Measurements from ENCODE around the gene CTXND1.

The CTXND1 gene

GRCh38 chr15:80210611-80211573 is 41.1 kb downstream of the CTXND1 start:
- DNase-seq (ENCODE audit: low read depth in 3 of 3, low spot score in 1 of 3) = no peak

DNA sequence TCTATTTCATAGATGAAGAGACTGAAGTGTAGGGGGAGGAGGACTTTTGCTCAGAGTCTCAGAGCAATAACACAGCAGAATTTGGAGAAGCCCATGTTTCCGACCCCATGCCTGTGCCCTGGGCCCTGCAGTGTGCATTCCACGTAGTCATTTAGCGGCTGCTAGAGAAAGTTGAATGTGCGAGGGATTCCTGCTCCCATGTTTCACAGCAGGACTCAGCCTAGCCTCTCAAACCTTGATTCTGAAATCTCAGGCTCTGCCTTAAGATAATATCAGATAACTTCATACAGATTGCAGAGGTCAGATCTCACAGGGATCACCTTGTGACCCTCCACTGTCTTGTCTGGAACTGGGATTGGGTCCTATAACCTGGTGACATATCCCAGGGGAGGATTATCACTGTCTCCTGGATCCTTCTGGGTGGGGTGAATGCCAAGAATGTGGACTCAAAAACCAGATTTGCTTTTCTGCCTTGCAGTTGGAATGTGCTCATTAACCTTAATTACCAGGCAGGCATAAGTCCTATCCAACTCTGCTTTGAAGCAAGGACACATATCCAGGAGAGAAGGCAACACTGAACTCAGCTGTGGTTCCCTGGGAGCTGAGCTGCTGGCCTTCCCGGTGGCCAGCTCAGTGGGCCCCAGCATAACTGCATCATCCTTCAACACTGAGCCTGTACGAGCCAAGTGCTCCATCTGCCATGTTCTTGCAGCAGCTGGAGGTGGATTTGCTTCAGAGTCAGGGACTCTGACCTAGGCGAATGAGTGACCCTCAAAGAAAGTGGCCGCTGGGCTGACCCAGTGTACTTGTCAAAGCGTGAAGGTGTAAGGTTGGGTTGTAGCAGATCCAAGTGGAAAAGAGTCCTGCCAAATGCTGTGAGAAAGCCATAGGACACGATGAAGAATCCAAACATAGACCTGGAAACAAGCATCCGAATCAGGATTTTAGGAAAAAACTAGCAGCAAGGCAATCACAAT is 43.0 kb downstream of the CTXND1 start:
- no peak for DNase-seq (ENCODE audit: low read depth in 3 of 3, low spot score in 1 of 3)

DNA sequence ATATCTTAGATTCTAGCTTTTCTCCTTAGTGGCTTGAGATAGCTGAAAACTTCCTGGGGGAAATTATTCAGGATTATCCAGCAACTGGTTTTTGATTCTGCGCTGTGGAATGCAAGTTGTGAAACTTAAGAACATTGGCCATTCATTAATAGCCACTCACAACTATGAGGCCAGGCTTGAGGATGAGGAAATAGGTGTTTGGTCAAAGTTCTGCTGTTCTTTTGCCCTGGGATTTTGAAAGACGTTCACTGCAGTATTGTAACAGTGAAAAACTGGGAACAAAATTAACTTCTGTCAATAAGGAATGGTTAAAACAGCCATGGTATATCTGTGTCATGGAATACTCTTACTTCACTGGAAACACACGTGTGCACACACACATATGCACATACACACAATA is 44.1 kb downstream of the CTXND1 start:
- DNase-seq (ENCODE audit: low read depth in 3 of 3, low spot score in 1 of 3) = no peak

DNA sequence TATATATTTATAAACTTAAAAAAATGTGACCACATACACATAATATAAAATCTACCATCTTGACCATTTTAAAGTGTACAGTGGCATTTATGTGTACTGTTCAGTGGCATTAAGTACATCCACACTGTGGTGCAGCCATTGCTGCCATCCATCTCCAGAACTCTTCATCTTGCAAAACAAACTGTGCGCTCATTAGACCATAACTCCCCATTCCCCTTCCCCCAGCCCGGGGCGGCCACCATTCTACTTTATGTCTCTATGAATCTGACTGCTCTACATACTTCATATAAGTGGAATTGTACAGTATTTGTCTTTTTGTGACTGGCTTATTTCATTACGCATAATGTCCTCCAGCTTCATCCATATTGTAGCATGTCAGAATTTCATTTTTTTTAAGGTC is 47.8 kb downstream of the CTXND1 start:
- no peak for DNase-seq (ENCODE audit: low read depth in 3 of 3, low spot score in 1 of 3)

DNA sequence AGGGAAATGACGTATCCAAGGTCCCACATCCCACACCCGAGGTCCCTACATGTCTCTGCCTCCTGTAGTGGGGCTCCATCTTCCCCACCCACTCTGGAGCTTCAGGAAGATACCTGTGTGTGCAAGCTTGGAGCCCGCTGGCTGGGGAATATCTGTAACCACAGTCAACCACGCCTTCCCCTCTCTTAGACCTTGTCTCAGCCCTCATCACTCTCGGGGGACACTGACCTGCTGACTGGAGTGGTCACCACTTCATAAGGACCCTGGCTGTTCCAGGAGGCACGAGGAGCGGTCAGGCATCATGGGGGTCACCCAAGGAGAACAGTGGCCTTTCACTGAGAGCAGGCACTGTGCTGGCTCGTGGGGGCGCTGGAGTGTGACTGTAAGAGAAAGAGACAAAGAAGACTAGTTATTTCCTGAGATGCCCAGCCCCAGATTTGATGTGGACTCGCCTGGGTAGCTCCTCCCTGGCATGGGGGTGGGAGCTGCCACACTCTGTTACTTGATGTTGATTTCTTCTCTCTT is 48.6 kb downstream of the CTXND1 start:
- DNase-seq (ENCODE audit: low read depth in 3 of 3, low spot score in 1 of 3) = no peak

- DNase-seq (ENCODE audit: low read depth in 3 of 3, low spot score in 1 of 3) = no peak
Measured at GRCh38 chr15:80202641-80203360, 49.2 kb downstream of the CTXND1 start.

GRCh38 chr15:80202016-80202315 is 50.0 kb downstream of the CTXND1 start:
- DNase-seq (ENCODE audit: low read depth in 3 of 3, low spot score in 1 of 3) = no peak

GRCh38 chr15:80201256-80202015 is 50.6 kb downstream of the CTXND1 start:
- DNase-seq (ENCODE audit: low read depth in 3 of 3, low spot score in 1 of 3) = no peak

GRCh38 chr15:80199869-80200268 is 52.1 kb downstream of the CTXND1 start:
- no peak for DNase-seq (ENCODE audit: low read depth in 3 of 3, low spot score in 1 of 3)

- DNase-seq (ENCODE audit: low read depth in 3 of 3, low spot score in 1 of 3) = no peak
Measured at GRCh38 chr15:80199366-80199765, 52.6 kb downstream of the CTXND1 start.

- DNase-seq (ENCODE audit: low read depth in 3 of 3, low spot score in 1 of 3) = no peak
Measured at GRCh38 chr15:80194914-80195313, 57.1 kb downstream of the CTXND1 start.

DNA sequence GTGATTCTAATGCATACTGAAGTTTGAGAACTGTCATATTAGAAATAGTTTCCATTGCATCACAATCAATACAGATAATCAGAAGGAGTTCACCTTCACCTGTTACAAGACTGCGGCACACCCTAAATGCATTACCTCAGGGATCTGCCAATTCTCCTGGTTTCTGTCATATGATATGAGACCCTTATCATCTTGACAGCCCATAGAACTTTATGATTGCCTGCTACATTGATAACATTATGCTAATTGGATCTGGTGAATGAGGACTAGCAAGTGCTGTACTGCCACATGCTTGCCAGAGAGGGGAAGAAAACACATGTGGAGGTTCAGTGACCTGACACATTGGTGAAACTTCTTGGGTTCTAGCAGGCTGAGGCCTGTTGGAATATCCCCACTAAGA is 57.8 kb downstream of the CTXND1 start:
- DNase-seq (ENCODE audit: low read depth in 3 of 3, low spot score in 1 of 3) = no peak

GRCh38 chr15:80191897-80192595 is 60.0 kb downstream of the CTXND1 start:
- no peak for DNase-seq (ENCODE audit: low read depth in 3 of 3, low spot score in 1 of 3)

DNA sequence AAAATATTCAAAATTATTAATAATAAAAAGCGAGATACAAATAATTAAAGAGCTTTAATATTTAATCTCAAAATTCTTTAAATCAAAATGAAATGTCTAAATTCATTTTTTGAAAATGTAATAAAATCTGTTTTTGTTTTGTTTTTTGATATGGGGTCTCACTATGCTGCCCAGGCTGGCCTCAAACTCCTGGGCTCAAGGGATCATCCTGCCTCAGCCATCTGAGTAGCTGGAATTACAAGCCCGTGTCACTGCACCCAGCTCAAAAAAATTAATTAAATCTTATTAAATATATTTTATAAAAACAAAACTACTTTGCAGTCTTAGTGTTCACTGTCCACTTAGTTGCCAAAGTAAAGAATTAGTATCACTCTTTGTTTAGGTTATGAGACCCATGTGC is 60.8 kb downstream of the CTXND1 start:
- DNase-seq (ENCODE audit: low read depth in 3 of 3, low spot score in 1 of 3) = no peak

DNA sequence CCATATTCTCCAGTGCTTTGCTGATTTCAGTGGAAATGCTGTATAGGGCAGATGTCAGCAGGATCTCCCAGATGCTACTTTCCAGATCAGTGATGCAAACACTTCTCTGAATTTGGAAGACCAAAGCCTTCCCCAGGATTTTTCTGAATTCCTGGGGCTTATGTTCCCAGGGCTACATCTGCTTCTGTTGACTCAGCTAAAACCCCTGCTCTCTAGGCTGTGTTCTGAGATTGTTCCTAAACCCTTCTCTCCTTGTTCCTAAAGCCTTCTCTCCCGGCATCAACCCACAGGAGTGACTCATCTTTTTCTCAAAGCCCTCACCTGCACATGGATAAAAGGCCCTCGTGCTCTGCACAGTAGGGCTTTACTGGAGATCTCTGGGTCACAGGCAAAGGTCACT is 63.8 kb downstream of the CTXND1 start:
- DNase-seq (ENCODE audit: low read depth in 3 of 3, low spot score in 1 of 3) = no peak

- no peak for DNase-seq (ENCODE audit: low read depth in 3 of 3, low spot score in 1 of 3)
Measured at GRCh38 chr15:80186597-80186996, 65.4 kb downstream of the CTXND1 start.

- no peak for DNase-seq (ENCODE audit: low read depth in 3 of 3, low spot score in 1 of 3)
Measured at GRCh38 chr15:80186066-80186465, 65.9 kb downstream of the CTXND1 start.

DNA sequence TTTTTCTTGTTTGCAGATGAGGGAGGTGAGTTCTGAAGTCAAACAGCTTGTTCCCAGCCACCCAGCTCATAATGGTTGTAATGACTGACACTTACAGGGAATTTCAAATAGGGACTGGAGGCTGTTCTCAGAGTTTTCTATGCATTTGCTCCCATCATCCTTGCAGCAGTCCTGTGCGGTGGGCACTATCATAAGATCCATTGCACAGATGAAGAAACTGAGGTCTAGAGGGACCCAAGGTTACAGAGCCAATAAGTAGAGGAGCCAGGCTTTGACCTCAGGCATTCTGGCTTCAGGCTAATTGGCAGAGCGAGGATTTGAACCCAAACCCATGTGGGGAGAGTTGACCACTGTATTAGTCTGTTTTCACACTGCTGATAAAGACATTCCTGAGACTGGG is 66.9 kb downstream of the CTXND1 start:
- DNase-seq (ENCODE audit: low read depth in 3 of 3, low spot score in 1 of 3) = no peak

GRCh38 chr15:80184554-80184953 is 67.5 kb downstream of the CTXND1 start:
- DNase-seq (ENCODE audit: low read depth in 3 of 3, low spot score in 1 of 3) = no peak

DNA sequence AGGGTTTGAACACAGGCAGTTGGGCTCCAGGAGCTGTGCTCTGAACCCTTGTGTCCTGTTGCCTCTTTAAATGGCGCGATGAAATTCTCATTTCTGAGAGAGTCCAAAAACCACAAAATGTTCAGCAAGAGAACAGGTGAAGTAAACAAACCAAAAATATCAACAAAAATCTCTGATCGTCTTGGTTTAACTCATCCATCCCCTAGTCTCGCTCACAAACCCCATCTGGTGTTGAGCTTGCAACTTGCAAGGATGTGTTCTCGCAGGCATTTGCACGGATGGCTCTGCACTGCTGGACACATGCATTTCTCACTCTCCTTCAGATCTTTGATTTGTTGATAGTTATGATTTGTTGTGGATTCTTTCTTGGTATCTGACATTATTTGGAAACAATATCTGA is 68.1 kb downstream of the CTXND1 start:
- no peak for DNase-seq (ENCODE audit: low read depth in 3 of 3, low spot score in 1 of 3)
